B cell (primary cell): ENCODE measurements around the gene SLC22A2. TPM values are rescaled to one million over a fixed set of nuclear protein-coding genes. Genes with fewer than 3 reads are reported as not detected.

ENCODE experiments used
- ATAC-seq: fragments of 200-7000 bp; cut with Tn5 transposase; one replicate; pipeline ENCODE4 v1.10.0; 2021; ENCODE audit warnings: low read depth, mild to moderate bottlenecking, moderate number of reproducible peaks, moderate library complexity
- CTCF ChIA-PET: fragments of 350-600 bp; sonication (Branson Sonifier 250); formaldehyde crosslinking; loops from one replicate; lab custom pipeline; 2021; ENCODE audit warnings: antibody characterized with exemption, inconsistent platforms; lab: Charles Lee
- POLR2A ChIA-PET: fragments of 350-600 bp; sonication (Branson Sonifier 250); formaldehyde crosslinking; loops from one replicate; lab custom pipeline; 2021; ENCODE audit warnings: antibody characterized with exemption; lab: Charles Lee
- DNase-seq: peaks from one replicate; pipeline ENCODE4 v3.0.0; 2013
- H2AFZ ChIP-seq: 2 replicates; pipeline ENCODE4 v1.6.1; 2012; ENCODE audit warnings: mild to moderate bottlenecking, low read depth, low read length; ENCODE audit not compliant: insufficient read depth, poor library complexity, severe bottlenecking
- H3K27ac ChIP-seq, 2 donors: 1 replicate in 1 of 2; 2 replicates in 1 of 2; pipeline ENCODE4 v1.5.1; 2012 to 2013; ENCODE audit warnings: low read length in 2 of 2, mild to moderate bottlenecking in 2 of 2, moderate library complexity in 1 of 2
- H3K27me3 ChIP-seq, 4 experiments: fragments of 200-600 bp in 1 of 4; sonication (generic) in 1 of 4; replicated peaks in 1 of 4; 1 replicate in 2 of 4; 2 replicates in 2 of 4; pipeline versions ENCODE4 v1.6.1 to v1.7.0; 2013 to 2016; ENCODE audit warnings: low read length in 3 of 4, mild to moderate bottlenecking in 2 of 4, mixed read lengths in 1 of 4, moderate library complexity in 1 of 4; ENCODE audit not compliant: insufficient read depth in 4 of 4, control insufficient read depth in 3 of 4; ENCODE audit errors: control extremely low read depth in 1 of 4
- H3K36me3 ChIP-seq, 2 experiments: replicated peaks in 1 of 2; 1 replicate in 1 of 2; 2 replicates in 1 of 2; pipeline versions ENCODE4 v1.6.1 to v1.7.1; 2013; ENCODE audit warnings: low read length in 1 of 2; ENCODE audit not compliant: insufficient read depth in 2 of 2, control insufficient read depth in 1 of 2; ENCODE audit errors: control extremely low read depth in 1 of 2, extremely low read depth in 1 of 2
- H3K4me1 ChIP-seq, 2 donors: fragments of 200-600 bp in 1 of 2; sonication (generic) in 1 of 2; 1 replicate in 1 of 2; 2 replicates in 1 of 2; pipeline versions ENCODE4 v1.5.1 to v1.6.1; 2013 to 2017; ENCODE audit warnings: low read length in 2 of 2; ENCODE audit not compliant: control insufficient read depth in 2 of 2, insufficient read depth in 2 of 2
- H3K4me2 ChIP-seq: replicated peaks from 2 replicates; pipeline ENCODE3; 2012; ENCODE audit warnings: mild to moderate bottlenecking, low read depth, low read length; ENCODE audit not compliant: poor library complexity, severe bottlenecking
- H3K4me3 ChIP-seq, 5 experiments: fragments of 200-600 bp in 1 of 5; sonication (generic) in 1 of 5; 1 replicate in 3 of 5; 2 replicates in 2 of 5; pipeline versions ENCODE4 v1.5.1 to v1.7.0; 2011 to 2016; ENCODE audit warnings: low read length in 4 of 5, mild to moderate bottlenecking in 4 of 5, low read depth in 2 of 5, control low read depth in 1 of 5, moderate library complexity in 1 of 5; ENCODE audit not compliant: insufficient read depth in 1 of 5; ENCODE audit errors: control extremely low read depth in 1 of 5, extremely low read depth in 1 of 5
- H3K79me2 ChIP-seq: fragments of 200-600 bp; sonication (generic); one replicate; pipeline ENCODE4 v1.6.0; 2016; ENCODE audit warnings: low read length; ENCODE audit not compliant: control insufficient read depth, insufficient read depth
- H3K9ac ChIP-seq: fragments of 200-600 bp; sonication (generic); 2 replicates; pipeline ENCODE4 v1.6.1; 2017; ENCODE audit warnings: mild to moderate bottlenecking, low read length, moderate library complexity
- H3K9me3 ChIP-seq, 3 donors: one replicate each; pipeline versions ENCODE4 v1.6.1 to v1.7.1; 2013; ENCODE audit warnings: low read length in 2 of 3; ENCODE audit not compliant: control insufficient read depth in 2 of 3, insufficient read depth in 1 of 3; ENCODE audit errors: control extremely low read depth in 1 of 3
- H4K20me1 ChIP-seq: 2 replicates; pipeline ENCODE4 v1.6.0; 2012; ENCODE audit warnings: mild to moderate bottlenecking, low read length; ENCODE audit not compliant: insufficient read depth, control insufficient read depth, poor library complexity, severe bottlenecking
- H3K27ac Mint-ChIP-seq: one replicate; pipeline ENCODE4 v1.8.0; 2021; ENCODE audit warnings: mixed read lengths
- H3K27me3 Mint-ChIP-seq: one replicate; pipeline ENCODE4 v1.8.0; 2021; ENCODE audit warnings: mixed read lengths
- H3K4me1 Mint-ChIP-seq: one replicate; pipeline ENCODE4 v1.8.0; 2021; ENCODE audit warnings: mixed read lengths
- H3K4me3 Mint-ChIP-seq: one replicate; pipeline ENCODE4 v1.8.0; 2021; ENCODE audit warnings: mixed read lengths
- H3K9me3 Mint-ChIP-seq: one replicate; pipeline ENCODE4 v1.8.0; 2022; ENCODE audit warnings: mixed read lengths; ENCODE audit not compliant: insufficient read depth
- EZH2 ChIP-seq: IDR thresholded peaks from 2 replicates; pipeline ENCODE4 v1.6.1; 2012; ENCODE audit warnings: borderline replicate concordance, low read depth, mild to moderate bottlenecking, moderate library complexity, low read length; ENCODE audit not compliant: insufficient read depth, poor library complexity, severe bottlenecking
- WGBS: methylation state at CpG from one replicate; pipeline ENCODE4 v1.1.5; 2013; ENCODE audit warnings: missing lambda C conversion rate; ENCODE audit not compliant: insufficient coverage; 5-methylcytosine and 5-hydroxymethylcytosine counted together
- intact Hi-C: fragments of 100-400 bp; cut with micrococcal nuclease; formaldehyde crosslinking; loops from one replicate; pipeline ENCODE4 v1.10.0; 2022
- polyA plus RNA-seq: library from polyadenylated mRNA; depleted of rRNA; stranded (reverse); fragments of >200 nt; gene quantifications from 2 replicates; pipeline ENCODE4 v1.2.3, GENCODE V29; 2012
- total RNA-seq, 2 donors: library from RNA; stranded (reverse); fragments of 120-200 nt in 1 of 2; gene quantifications; 1 replicate in 1 of 2; 2 replicates in 1 of 2; pipeline versions ENCODE4 v1.2.3 to v1.2.4, GENCODE V29; 2013 to 2022
- TF ChIP-seq, protein P1 (sequence below): fragments of 200-600 bp; IDR thresholded peaks from one replicate; pipeline ENCODE4 v1.8.0; 2022; ENCODE audit warnings: antibody characterized with exemption, mild to moderate bottlenecking

Gene SLC22A2
- total and polyA plus RNA-seq, 2 donors (not counting 1 experiment from before 2014, with no cell fraction given) = not detected

DNA sequence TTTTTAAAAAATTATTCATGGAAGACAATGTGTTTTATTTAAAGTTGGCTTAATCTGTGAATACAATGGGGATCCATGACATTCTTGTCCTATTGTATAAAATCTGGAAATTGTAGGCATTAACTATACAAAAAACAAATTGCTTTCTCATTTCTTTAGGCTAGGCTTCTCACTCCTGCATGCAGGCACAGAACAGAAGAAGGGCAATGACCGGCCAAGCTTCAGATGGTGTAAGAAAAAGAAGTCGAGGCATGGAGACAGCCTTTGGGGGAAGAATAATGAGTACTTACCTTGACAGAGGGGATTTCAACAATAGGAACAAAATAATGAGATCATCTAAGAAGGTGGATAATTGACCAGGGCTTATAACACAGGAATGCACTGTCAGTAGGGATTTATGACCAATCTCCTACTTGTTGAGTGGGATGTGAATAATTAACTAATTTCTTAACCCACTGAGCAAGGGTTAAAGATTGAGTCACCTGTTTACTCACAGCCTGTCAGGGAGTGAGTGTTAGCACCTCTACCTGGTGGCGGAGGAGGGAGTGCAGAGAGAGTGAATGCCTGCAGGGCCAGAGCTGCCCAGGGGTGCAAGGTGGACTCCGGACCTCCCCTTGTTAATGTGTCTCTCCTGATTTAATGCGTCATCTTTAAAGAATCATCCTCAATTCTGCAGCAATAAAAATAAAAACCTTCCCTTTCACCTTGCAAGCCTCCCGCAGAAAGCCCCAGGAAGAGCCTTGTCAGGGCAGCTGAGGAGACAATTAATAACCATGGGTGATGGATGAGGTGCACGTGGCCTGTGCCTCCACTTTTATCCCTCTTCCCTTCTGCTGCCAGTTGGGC is 3.9 kb downstream of the SLC22A2 start:
- no peak overlapping the region for H2AFZ ChIP-seq
- DNase-seq (no peak), ATAC-seq (no peak)
- H3K4me3 Mint-ChIP-seq = no peak overlapping the region
- no peaks in the 10 kb centered on the region for H3K9me3 ChIP-seq
- H4K20me1 ChIP-seq = no peaks in the 10 kb centered on the region
- TF ChIP-seq EZH2 = no peak
- TF ChIP-seq, protein P1, sequence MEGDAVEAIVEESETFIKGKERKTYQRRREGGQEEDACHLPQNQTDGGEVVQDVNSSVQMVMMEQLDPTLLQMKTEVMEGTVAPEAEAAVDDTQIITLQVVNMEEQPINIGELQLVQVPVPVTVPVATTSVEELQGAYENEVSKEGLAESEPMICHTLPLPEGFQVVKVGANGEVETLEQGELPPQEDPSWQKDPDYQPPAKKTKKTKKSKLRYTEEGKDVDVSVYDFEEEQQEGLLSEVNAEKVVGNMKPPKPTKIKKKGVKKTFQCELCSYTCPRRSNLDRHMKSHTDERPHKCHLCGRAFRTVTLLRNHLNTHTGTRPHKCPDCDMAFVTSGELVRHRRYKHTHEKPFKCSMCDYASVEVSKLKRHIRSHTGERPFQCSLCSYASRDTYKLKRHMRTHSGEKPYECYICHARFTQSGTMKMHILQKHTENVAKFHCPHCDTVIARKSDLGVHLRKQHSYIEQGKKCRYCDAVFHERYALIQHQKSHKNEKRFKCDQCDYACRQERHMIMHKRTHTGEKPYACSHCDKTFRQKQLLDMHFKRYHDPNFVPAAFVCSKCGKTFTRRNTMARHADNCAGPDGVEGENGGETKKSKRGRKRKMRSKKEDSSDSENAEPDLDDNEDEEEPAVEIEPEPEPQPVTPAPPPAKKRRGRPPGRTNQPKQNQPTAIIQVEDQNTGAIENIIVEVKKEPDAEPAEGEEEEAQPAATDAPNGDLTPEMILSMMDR = no peak
- intact Hi-C loops = no loop called here
- POLR2A ChIA-PET = no interaction called here
- H3K27ac ChIP-seq = no peak overlapping the region
- H3K4me2 ChIP-seq = no peak overlapping the region
- H3K27me3 Mint-ChIP-seq = peaks cover 24% of the 10 kb centered on the region
- no peaks in the 10 kb centered on the region for H3K4me1 ChIP-seq
- H3K9ac ChIP-seq = no peak overlapping the region
- H3K36me3 ChIP-seq = no peaks in the 10 kb centered on the region
- H3K27ac Mint-ChIP-seq = no peak overlapping the region
- H3K27me3 ChIP-seq = no peaks in the 10 kb centered on the region
- no peaks in the 10 kb centered on the region for H3K4me1 Mint-ChIP-seq
- WGBS = 100% methylated on average over 2 of the region's 7 CpGs
- no peak overlapping the region for H3K4me3 ChIP-seq
- no peaks in the 10 kb centered on the region for H3K9me3 Mint-ChIP-seq
- H3K79me2 ChIP-seq = no peaks in the 10 kb centered on the region
- CTCF ChIA-PET = no interaction called here

DNA sequence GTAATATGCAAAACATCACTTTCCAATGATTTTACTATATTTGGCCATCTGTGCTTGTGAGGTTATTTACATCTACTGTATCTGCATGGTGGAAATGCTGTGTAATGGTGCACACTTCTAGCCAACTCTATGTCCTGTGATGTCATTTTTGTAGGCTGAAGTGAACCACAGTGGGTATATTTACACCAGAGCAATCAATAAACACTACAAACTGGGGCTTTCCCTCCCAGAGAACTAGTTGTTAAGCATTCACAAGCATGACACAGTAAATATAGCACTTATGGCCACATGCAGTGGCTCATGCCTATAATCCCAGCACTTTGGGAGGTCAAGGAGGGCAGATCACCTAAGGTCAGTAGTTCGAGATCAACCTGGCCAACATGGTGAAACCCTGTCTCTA is 4.9 kb downstream of the SLC22A2 start:
- Histone ChIP-seq H3K36me3 (no peaks in the 10 kb centered on the region), H3K4me2 (no peak overlapping the region), H3K79me2 (no peaks in the 10 kb centered on the region), H3K27ac (no peak overlapping the region), H3K9me3 (no peaks in the 10 kb centered on the region), H3K27me3 (no peaks in the 10 kb centered on the region), H2AFZ (no peak overlapping the region), H3K4me1 (no peaks in the 10 kb centered on the region), H4K20me1 (no peaks in the 10 kb centered on the region), H3K4me3 (no peak overlapping the region), H3K9ac (no peak overlapping the region)
- no peak overlapping the region for H3K4me3 Mint-ChIP-seq
- H3K4me1 Mint-ChIP-seq = no peaks in the 10 kb centered on the region
- no peak for DNase-seq
- ChIA-PET POLR2A (no interaction called here), CTCF (no interaction called here)
- TF ChIP-seq, protein P1 = no peak
- TF ChIP-seq EZH2 = no peak
- peaks cover 24% of the 10 kb centered on the region for H3K27me3 Mint-ChIP-seq
- WGBS = no CpG with 5 or more reads among the region's 1 CpG
- no peak for ATAC-seq
- no peak overlapping the region for H3K27ac Mint-ChIP-seq
- H3K9me3 Mint-ChIP-seq = no peaks in the 10 kb centered on the region
- intact Hi-C loops = no loop called here
